ENCODE measurements around the gene AQP2.
A peak's percentile ranks its signal among the peaks of the same experiment; 100 is the strongest.

AQP2 gene

GRCh38 chr12:49942512-49942893 is 8.0 kb upstream of the AQP2 start:
- DNase-seq: no peak

GRCh38 chr12:49942921-49943624 is 7.5 kb upstream of the AQP2 start:
- no peak for DNase-seq

GRCh38 chr12:49943625-49943960 is 6.9 kb upstream of the AQP2 start:
- DNase-seq: no peak

GRCh38 chr12:49944046-49944445 is 6.5 kb upstream of the AQP2 start:
- DNase-seq: no peak

GRCh38 chr12:49944718-49945117 is 5.8 kb upstream of the AQP2 start:
- DNase-seq: no peak

GRCh38 chr12:49945394-49946080 is 5.0 kb upstream of the AQP2 start:
- peak; percentile 89 for DNase-seq

GRCh38 chr12:49946086-49946485 is 4.5 kb upstream of the AQP2 start:
- DNase-seq: no peak

GRCh38 chr12:49946497-49946896 is 4.0 kb upstream of the AQP2 start:
- no peak for DNase-seq

GRCh38 chr12:49947593-49948226 is 2.8 kb upstream of the AQP2 start:
- DNase-seq: no peak

- no peak for DNase-seq
Observed at GRCh38 chr12:49948866-49949845, 1.4 kb upstream of the AQP2 start.

- DNase-seq: no peak
Observed at GRCh38 chr12:49949866-49950265, 671 bp upstream of the AQP2 start.

- no peak for DNase-seq
Observed at GRCh38 chr12:49951411-49952240, 1.1 kb downstream of the AQP2 start.

GRCh38 chr12:49952391-49953055 is 2.0 kb downstream of the AQP2 start:
- DNase-seq: no peak

GRCh38 chr12:49953151-49953550 is 2.6 kb downstream of the AQP2 start:
- no peak for DNase-seq

GRCh38 chr12:49953961-49954846 is 3.7 kb downstream of the AQP2 start:
- no peak for DNase-seq

GRCh38 chr12:49954863-49955830 is 4.6 kb downstream of the AQP2 start:
- DNase-seq: no peak

- DNase-seq: no peak
Observed at GRCh38 chr12:49955899-49956662, 5.5 kb downstream of the AQP2 start.
